ENCODE results near the gene NCAM2. TPM values are rescaled to one million over a fixed set of nuclear protein-coding genes. Genes with fewer than 3 reads are reported as not detected.
A peak's percentile ranks its signal among the peaks of the same experiment; 100 is the strongest.

The NCAM2 gene
- total RNA-seq, 1 donor from 2014 or later, result 7.2 TPM

GRCh38 chr21:21196087-21196486 is 197.9 kb downstream of the NCAM2 start:
- TF ChIP-seq CTCF (IDR thresholded peaks at IDR 0.05), result no peak
- H3K36me3 ChIP-seq, result no peaks in the 10 kb centered on the region
- no peaks in the 10 kb centered on the region for H3K27me3 ChIP-seq
- intact Hi-C loops (cut with DNase I), result loop anchor here (5.0 kb wide), 1 partner anchor 199 kb away; the partner anchor contains the start of gene NCAM2
- no peak for DNase-seq (ENCODE audit: low spot score in 2 of 2)
- H3K4me3 ChIP-seq, result no peak overlapping the region
- no peak overlapping the region for H3K27ac ChIP-seq
- H3K4me1 ChIP-seq, result peaks cover 3 to 5% of the 10 kb centered on the region in 2 donors
- no peaks in the 10 kb centered on the region for H3K9me3 ChIP-seq

DNA sequence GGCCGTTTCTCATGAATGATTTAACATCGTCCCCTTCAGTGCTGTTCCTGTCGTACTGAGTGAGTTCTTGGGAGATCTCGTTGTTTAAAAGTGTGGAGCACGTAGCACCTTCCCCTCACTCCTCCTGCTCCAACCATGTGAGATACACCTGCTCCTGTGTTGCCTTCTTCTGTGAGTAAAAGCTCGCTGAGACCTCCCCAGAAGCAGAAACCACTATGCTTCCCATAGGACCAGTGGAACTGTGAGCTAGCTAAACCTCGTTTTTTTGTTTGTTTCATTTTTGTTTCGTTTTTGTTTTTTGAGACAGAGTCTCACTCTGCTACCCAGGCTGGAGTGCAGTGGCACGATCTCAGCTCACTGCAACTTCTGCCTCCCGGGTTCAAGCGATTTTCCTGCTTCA is 198.6 kb downstream of the NCAM2 start:
- Histone ChIP-seq H3K27ac (no peak overlapping the region), H3K9me3 (no peaks in the 10 kb centered on the region), H3K4me3 (no peak overlapping the region), H3K4me1 (peaks cover 3 to 5% of the 10 kb centered on the region in 2 donors), H3K36me3 (no peaks in the 10 kb centered on the region), H3K27me3 (no peaks in the 10 kb centered on the region)
- no peak for DNase-seq (ENCODE audit: low spot score in 2 of 2)
- TF ChIP-seq CTCF (IDR thresholded peaks at IDR 0.05), result no peak
- intact Hi-C loops (cut with DNase I), result loop anchor here (5.0 kb wide), 1 partner anchor 200 kb away; the partner anchor contains the start of gene NCAM2

DNA sequence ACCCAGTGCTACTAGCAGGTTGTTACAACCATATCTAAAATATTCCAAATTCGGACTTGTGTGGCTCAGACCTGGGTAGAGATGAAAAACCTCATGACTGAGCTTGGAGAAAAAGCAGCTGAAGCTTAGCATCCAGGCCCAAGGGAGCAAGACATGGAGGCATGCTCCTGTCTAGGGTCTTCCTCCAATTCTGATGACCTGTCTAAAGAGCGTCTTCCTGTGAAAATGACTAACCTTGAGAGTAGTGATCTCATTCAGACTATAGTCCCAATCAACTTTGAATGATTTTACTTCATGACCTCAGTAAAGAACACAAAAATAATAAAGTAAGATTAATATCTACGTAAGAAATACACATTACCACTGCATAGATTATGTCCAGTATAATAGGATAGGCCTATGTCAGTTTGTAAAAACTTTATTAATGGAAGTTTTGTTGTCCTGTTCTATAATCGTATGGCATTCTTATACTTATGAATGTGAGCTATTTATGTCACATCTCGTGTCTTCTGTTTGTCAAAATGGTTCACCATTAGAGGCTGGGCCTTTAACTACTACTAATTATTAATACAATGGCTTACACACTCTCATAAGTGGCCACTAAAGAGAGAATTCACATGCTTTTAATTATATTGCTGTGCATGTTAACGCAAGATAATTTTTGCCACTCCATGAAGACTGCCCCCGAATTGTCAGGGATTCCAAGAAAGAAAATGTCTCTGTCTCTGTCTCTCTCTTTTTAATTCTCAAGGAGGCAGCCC is 201.3 kb downstream of the NCAM2 start:
- no peaks in the 10 kb centered on the region for H3K36me3 ChIP-seq
- intact Hi-C loops (cut with DNase I), result loop anchor here (5.0 kb wide), 1 partner anchor 202 kb away; the partner anchor contains the start of gene NCAM2
- H3K9me3 ChIP-seq, result no peaks in the 10 kb centered on the region
- H3K4me3 ChIP-seq, result no peak overlapping the region
- peak overlapping the region; percentile 27 to 52 for H3K27ac ChIP-seq
- TF ChIP-seq CTCF (IDR thresholded peaks at IDR 0.05), result no peak
- peaks cover 3 to 5% of the 10 kb centered on the region in 2 donors for H3K4me1 ChIP-seq
- DNase-seq (ENCODE audit: low spot score in 2 of 2), result no peak
- H3K27me3 ChIP-seq, result no peaks in the 10 kb centered on the region

- Histone ChIP-seq H3K4me3 (peak overlapping the region in 1 of 2 donors; percentile 31), H3K36me3 (no peaks in the 10 kb centered on the region), H3K9me3 (no peaks in the 10 kb centered on the region), H3K27ac (peak overlapping the region; percentile 27 to 52), H3K27me3 (no peaks in the 10 kb centered on the region), H3K4me1 (peaks cover 3 to 5% of the 10 kb centered on the region in 2 donors)
- intact Hi-C loops (cut with DNase I), result no loop called here
- peak; percentile 27 to 79 for DNase-seq (ENCODE audit: low spot score in 2 of 2)
- no peak for TF ChIP-seq CTCF (IDR thresholded peaks at IDR 0.05)
Observed at GRCh38 chr21:21200103-21200938, 202.1 kb downstream of the NCAM2 start.

DNA sequence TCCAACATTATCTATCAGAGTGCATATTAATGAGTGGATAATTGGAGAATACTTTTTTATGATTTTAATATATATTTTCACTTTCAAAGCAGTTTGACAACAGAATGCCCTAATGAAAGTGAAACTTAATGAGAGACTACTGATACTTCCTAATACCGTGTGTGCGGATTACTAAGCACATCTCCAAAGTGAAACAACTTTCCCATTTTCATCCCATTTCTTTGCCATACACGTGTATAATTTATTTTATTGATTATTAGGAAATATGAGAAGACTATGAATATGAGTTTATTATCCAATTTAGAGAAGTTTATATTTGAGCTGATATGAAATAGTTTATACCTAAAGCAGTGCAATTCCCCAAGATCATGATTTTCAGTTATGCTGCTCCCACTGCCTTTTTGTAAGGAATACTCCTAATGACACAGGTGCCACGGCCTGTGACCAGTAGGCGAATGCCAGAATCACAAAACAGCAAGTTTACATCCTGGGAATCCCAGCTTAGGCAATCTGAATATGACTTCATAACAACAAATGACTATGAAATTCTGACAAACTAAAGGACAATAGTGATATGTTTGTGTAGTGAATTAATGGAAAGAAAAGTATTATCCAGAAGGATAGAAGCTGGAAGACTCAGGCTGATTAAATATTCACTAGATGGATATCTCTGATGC is 202.9 kb downstream of the NCAM2 start:
- H3K27me3 ChIP-seq, result no peaks in the 10 kb centered on the region
- peaks cover 3 to 5% of the 10 kb centered on the region in 2 donors for H3K4me1 ChIP-seq
- intact Hi-C loops (cut with DNase I), result no loop called here
- DNase-seq (ENCODE audit: low spot score in 2 of 2), result no peak
- H3K27ac ChIP-seq, result no peak overlapping the region
- TF ChIP-seq CTCF (IDR thresholded peaks at IDR 0.05), result no peak
- no peaks in the 10 kb centered on the region for H3K9me3 ChIP-seq
- H3K4me3 ChIP-seq, result peak overlapping the region in 1 of 2 donors; percentile 31
- H3K36me3 ChIP-seq, result no peaks in the 10 kb centered on the region
